GM21576 (cell line): ENCODE measurements around the gene USP8.
"Not testable (repeated sequence)": the region's sequence is repeated elsewhere in the genome, so short reads cannot be mapped to it uniquely, and the experiment has no call there.

ENCODE experiments used
- ATAC-seq: cut with Tn5 transposase; IDR thresholded peaks from one replicate; pipeline ENCODE4 v1.9.1; 2021; ENCODE audit warnings: mild to moderate bottlenecking, moderate library complexity; ENCODE audit not compliant: unreplicated experiment

Gene USP8

DNA sequence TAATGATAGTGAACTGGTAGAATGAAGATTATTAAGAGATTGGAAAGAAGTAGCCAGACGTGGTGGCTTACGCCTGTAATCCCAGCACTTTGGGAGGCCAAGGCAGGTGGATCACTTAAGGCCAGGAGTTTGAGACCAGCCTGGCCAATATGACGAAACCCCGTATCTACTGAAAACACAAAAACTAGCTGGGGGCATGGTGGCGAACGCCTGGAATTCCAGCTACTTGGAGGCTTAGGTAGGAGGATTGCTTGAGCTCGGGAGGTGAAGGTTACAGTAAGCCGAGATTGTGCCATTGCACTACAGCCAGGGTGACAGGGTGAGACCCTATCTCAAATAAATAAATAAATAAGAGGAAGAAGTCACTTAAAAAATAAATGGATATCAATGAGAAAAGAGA lies 14.0 kb downstream of the USP8 start:
- no peak for ATAC-seq

DNA sequence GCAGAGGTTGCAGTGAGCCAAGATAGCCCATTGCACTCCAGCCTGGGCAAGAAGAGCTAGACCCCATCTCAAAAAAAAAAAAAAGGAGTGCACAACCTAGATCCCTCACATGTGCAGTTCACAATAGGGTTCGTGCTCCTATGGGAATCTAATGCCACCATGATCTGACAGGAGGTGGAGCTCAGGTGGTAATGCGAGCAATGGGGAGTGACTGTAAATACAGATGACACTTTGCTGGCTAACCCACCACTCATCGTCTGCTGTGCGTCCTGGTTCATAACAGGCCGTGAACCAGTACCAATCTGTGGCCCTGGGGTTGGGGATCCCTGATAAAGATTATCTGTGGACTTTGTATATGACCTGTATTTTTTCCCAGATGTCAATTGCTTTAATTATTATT lies 16.7 kb downstream of the USP8 start:
- ATAC-seq = no peak

DNA sequence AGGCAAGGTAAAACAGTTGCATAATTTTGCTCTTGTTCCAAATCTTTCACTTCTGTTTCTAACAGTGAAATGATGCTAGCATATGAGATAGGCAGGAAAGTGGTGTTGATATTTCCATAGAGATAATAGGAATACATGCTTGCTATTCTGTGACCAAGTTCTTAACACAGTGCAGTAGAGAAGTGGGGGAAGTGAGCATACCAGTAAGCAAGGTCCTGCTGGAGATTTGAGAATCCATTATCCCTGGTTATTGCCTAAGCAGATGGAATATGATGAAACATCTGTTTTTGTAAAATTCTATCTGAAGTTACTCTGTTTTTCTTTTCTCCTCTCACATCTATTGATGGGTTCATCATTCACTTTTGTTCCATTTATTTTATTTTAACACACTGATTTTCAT lies 28.7 kb downstream of the USP8 start:
- no peak for ATAC-seq

DNA sequence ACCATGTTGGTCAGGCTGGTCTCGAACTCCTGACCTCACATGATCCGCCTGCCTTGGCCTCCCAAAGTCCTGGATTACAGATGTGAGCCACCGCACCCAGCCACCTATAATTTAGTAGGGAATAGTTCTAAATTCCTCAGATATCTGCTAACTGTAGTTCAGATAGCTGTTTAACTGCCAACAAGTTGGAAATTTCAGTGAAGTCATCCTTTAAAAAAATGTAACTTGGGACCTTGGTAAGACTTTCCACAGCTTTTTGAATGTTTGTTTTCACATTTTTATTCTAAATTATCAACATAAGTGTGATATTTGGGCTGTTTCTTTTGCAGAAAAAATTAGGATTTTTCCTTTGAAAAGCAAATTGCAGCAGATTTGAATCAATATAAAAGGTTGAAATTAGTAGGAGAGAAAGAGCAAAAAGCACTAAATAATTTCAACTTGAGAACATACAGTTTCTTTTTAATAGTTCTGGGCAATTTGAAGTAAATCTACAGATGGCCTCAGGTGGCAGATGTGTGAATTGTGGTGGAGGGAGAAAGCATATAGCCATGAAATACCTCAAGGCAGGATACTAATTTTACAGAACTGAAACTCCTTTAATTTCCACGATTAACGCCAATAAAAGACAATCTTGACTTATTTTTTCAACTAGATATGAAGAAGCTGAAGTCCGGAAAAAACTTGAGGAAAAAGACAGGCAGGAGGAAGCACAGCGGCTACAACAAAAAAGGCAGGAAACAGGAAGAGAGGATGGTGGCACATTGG lies 34.3 kb downstream of the USP8 start:
- no peak for ATAC-seq

DNA sequence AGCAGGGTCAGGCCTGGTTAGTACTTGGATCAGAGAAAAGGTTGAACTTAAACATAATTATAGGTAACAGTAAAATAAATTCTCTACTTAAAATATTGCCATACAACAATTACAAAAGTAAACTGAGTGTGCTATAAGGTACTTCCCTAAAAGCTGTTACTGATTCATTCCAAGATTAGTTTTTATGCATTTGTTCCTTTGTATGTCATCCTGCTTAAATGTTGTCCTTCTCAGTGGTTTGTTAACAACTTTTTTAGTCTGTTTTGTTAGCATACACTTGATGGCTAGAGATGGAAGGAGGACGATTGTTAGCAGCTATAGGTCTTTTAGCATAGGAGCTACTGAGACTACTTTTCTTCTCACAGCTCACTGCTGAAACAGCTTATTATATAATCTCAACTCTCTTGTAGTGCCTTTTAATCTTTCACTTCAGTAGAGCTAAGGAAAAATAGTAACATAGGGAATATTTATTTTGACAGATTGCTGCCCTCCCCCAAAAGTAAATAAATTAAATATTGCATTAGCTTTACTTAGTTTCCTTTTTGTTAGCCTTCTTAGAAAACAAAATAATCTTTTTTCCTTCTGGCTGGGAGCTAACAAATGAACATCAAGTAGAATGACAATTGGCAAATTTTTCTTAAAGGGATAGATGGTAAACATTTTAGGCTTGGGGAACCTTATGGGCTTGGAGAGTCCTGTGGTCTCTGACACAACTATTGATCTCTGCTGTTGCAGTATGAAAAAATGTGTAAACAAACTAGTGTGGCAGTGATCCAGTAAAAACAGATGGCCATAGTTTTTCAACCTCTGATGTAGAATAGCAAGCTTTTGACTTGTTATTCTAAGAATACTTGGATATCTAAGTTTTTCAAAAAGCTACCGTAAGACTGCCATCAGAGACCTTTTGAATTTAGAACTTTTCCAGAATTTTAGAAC lies 39.5 kb downstream of the USP8 start:
- ATAC-seq = no peak

DNA sequence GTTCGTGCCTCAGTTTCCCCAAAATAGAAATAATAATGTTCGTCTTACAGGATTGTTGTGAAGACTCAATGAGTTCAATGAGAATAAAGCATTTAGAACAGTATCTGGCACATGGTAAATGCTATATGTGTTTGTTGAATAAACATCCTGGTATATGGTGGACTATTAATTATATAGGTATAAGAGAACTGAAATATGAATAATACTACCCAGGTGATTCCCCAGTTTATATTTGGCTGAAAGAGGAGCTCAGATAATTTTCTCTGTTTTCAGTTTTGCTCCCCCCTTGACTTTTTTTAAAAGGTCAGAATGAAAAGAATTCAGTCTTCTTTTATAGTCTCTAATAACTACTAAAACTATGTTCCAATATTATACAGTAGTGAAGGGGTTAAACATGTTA lies 46.9 kb downstream of the USP8 start:
- no peak for ATAC-seq

DNA sequence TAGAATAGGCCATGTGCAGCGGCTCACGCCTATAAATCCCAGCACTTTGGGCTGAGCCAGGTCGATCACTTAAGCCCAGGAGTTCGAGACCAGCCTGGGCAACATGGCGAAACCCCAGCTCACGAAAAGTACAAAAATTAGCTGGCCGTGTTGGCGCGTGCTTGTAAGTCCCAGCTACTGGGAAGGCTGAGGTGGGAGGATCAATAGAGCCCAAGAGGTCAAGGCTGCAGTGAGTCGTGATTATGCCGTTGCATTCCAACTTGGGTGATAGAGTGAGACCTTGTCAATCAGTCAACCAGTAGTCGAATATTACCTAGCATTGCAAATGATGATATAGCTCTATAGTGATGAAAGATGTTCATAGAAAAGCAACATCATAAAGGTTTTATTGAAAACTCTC lies 51.9 kb downstream of the USP8 start:
- ATAC-seq = no peak

DNA sequence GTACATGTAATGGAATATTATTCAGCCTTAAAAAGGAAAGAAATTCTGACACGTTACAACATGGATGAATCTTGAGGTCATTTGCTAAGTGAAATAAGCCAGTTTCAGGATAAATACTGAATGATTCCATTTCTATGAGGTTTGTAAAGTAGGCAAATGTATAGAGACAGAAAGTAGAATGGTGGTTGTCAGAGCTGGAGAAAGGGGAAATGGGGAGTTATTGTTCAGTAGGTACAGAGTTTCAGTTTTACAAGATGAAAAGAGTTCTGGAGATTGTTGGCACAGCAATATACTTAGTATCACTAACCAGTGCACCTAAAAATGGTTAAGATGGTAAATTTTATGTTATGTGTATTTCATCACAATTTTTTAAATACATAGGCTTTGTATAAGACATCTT lies 60.6 kb downstream of the USP8 start:
- no peak for ATAC-seq

DNA sequence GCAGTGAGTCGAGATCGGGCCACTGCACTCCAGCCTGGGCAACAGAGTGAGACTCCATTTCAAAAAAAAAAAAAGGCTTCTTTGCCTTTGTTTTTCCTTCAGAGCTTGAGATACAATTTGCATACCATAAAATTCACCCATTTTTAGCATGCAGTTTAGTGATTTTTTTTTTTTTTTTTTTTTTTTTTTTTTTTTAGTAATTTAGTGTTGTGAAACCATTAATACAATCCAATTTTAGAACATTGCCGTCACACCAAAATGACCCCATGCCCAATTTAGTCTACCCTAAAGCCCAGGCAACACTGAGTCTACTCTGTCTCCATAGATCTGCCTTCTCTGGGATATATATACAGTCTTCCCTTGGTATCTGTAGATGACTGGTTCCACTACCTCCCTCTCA lies 61.2 kb downstream of the USP8 start:
- no peak for ATAC-seq

DNA sequence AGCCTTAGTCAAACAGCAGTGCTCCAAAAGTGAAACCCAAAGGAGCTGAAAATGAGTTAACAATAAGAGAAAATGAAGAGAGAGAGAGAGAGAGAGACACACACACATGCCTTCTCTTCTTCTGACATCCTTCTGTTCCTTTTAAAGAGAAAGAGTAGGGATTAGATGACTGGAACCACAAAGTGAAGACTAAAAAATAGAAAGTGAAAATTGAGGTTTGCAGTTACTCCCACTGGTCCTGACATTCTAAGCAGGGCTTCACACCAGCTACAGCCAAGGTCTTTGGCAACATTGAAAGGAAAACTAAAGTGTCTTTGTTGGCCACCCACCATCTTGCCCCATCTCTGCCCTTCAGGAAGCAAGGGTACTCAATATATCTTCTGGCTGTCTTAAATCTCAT lies 63.1 kb downstream of the USP8 start:
- ATAC-seq = no peak

DNA sequence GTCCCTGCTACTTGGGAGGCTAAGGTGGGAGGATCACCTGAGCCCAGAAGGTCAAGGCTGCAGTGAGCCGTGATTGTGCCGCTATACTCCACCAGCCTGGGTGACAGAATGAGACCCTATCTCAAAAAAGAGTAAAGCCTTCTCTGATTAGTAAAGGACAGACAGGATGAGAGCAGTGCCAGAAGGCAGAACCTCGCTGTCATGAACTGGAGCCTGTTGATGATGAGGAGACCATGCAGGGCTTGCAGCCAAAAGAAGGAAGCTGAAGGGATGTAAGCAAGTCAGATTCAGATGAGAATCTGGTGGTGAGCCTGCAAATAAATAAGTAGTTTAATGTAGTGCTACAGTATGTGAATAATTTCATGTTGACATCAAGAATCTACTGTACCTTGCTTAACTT lies 69.4 kb downstream of the USP8 start:
- ATAC-seq = no peak

DNA sequence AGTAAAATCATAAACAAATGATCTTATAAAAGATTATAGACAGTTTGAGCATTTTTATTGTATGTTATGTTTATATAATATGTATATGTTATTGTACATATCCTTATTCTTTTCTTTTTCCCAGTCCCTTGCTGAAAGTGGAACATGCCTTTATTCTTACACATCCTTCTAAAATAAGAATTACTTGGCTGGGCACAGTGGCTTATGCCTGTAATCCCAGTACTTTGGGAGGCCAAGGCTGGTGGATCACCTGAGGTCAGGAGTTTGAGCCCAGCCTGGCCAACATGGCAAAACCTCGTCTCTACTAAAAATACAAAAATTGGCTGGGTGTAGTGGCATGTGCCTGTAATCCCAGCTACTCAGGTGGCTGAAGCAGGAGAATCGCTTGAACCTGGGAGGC lies 70.3 kb downstream of the USP8 start:
- ATAC-seq = not testable (repeated sequence)

DNA sequence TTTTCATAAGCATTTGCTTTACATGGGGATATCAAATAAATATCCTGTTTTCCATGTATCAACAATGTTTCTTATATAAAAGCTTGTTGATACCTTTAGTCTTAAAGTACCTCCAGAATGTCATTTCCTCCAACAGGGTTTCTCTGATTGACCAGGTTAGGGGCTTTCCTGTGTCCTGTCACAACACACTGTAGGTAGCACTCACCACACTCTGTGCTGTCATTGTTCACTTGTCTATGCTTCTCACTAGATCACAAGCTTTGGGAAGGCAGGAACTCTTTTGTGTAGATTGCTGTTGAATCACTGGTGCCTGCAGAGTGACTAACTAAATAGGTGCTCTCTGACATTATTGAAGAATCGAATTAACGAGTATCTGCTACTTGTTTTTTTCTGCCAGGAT lies 72.5 kb downstream of the USP8 start:
- ATAC-seq = no peak

DNA sequence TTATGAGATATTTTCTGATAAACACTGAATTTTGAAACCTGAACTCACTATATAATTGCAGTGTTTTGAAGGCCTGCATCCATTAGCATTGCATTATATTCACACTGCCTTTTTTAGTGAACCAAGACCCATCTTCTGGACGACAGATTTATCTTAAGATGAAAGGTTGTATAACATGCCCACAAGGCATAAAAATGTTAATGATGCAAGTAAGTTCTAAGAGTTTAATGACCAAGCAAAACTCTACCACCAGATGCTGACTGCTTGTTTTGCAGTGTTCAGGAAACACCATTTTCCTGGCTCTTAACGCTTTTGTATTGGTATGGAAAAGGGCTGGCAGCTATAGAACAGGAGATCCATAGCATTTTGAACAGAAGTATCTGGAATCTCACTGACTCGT lies 76.1 kb downstream of the USP8 start:
- ATAC-seq = no peak

DNA sequence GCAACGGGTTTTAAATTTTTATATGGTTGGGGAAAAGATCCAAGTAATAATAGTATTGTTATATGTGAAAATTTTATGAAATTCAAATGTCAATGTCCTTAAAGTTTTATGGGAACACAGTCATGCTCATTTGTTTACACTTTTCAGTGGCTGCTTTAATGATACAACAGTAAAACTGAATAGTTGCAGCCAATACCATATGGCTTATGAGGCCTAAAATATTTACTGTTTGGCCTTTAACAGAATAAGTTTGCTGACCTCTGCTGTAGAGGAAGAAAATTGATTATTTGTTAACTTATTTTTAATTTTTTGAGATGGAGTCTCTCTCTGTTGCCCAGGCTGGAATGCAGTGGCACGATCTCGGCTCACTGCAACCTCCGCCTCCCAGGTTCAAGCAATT lies 77.6 kb downstream of the USP8 start:
- ATAC-seq = no peak

DNA sequence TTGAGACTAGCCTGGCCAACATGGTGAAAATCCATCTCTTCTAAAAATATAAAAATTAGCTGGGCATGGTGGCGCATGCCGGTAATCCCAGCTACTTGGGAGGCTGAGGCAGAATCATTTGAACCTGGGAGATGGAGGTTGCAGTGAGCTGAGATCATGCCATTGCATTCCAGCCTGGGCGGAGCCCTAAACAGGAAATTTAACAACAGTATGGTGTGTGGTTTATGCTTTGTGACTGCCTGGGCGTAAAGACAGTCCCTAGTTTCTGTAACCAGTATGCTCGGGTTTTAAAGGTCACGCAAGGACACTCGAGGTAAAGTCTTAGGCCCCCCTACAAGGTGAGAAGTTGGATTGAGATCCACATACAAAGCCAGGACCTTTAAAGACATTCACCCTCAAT lies 78.9 kb downstream of the USP8 start:
- no peak for ATAC-seq

DNA sequence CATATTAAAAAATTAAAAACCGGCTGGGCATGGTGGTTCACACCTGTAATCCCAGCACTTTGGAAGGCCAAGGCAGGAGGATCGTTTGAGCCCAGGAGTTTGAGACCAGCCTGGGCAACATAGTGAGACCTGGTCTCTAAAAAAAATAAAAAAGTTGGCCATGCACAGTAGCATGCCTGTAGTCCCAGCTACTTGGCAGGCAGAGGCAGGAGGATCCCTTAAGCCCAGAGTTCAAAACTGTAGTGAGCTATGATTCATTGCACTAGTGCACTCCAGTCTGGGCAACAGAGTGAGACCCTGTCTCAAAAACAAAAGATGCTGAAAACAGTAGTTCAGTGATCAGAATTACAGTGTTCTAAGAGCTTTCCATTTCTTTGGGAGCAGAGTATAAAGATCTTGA lies 81.5 kb downstream of the USP8 start:
- ATAC-seq = not testable (repeated sequence)

DNA sequence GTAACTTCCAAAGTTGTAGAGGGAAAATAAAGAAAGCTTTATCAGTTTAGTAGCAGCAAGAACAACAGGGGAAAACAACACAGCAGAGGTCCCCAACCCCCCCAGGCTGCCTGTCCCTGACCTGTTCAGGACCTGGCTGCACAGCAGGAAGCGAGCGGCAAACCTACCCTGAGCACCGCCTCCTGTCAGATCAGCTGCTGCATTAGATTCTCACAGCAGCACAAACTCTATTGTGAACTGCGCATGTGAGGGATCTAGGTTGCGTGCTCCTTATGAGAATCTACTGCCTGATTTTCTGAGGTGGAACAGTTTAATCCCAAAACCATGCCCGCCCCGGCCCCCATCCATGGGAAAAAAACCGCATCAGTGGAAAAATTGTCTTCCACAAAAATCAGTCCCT lies 81.9 kb downstream of the USP8 start:
- no peak for ATAC-seq

DNA sequence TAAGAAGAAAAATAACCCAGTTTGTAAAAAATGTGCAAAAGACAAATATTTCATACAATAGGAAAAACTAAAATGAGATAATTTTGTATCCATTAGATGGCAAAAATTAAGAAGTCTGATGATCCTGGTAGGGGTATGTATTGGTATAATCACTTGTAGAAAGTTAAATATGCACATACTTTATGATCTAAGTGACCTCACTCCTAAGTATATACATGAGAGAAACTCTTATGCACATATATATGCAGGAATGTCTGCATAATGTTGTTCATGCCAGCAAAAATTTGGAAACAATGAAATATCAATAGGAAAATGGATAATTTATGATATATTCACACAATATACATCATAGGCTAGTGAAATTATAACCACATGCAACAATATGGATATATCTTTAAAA lies 88.8 kb downstream of the USP8 start:
- ATAC-seq = no peak

DNA sequence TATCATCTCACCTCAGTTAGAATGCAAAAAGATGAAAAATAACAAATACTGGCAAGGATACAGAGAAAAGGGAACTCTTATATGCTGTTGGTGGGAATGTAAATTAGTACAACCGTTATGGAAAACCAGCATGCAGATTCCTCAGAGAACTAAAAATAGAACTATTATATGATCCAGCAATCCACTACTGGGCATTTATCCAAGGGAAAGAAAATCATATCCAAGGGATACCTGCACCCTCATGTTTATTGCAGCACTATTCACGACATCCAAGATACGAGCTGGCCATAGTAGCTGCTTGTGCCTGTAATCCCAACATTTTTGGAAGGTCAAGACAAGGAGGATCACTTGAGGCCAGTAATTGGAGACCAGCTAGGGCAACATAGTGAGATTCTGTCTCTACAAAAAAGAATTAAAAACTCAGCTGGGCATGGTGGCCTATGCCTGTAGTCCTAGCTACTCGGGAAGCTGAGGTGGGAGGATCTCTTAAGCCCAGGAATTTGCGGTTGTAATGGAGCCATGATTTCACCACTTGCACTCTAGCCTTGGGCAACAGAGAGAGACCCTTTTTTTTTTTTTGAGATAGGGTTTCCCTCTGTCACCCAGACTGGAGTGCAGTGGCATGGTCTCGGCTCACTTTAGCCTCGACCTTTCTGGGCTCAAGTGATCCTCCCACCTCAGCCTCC lies 95.7 kb downstream of the USP8 start:
- ATAC-seq = no peak

DNA sequence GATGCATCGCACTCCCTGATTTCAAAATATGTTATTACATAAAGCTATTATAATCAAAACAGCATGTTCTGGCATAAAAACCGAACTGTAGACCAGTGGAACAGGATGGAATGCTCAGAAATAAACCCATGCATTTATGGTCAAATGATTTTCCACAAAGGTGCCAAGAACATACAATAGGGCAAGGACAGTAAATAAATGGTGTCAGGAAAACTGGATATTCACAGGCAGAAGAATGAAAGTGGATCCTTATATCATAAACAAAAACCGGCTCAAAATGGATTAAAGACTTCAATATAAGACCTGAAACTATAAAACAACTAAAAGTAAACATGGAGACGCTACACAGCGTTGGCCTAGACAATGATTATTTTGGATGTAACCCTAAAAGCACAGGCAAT lies 99.6 kb downstream of the USP8 start:
- no peak for ATAC-seq

DNA sequence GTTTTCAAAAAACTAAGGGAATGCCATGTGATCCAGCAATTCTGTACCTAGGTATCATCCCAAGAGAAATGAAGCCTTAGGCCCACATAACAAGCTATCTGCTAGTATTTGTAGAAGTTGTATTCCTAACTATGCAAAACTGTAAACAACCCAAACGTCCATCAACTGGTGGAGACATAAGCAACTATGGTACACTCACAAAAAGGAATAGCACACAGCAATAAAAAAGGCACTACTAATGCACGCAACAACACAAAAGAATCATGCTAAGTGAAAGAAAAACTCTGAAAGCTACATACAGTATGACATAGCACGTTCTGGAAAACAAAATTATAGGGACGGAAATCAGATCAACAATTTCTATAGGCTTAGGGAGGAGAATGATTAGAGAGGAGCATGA lies 107.0 kb downstream of the USP8 start:
- no peak for ATAC-seq
